GM12891 (cell line): ENCODE results near the gene LYPLAL1.

Source experiments
- DNase-seq: peaks from one replicate; pipeline ENCODE4 v3.0.0; 2011; ENCODE audit warnings: low spot score; ENCODE audit not compliant: insufficient read length
- FAIRE-seq: peaks from 2 replicates; lab custom pipeline; 2011; peaks lifted over from hg19 to GRCh38; lab: Jason Lieb, UNC
- PAX5 ChIP-seq: IDR thresholded peaks from 2 replicates; pipeline ENCODE4 v1.6.1; 2011; ENCODE audit warnings: low read length, moderate library complexity, mild to moderate bottlenecking; ENCODE audit not compliant: insufficient read depth, severe bottlenecking
- POLR2A ChIP-seq: IDR thresholded peaks from 2 replicates; pipeline ENCODE4 v1.6.1; 2011; ENCODE audit warnings: low read depth, low read length, control low read depth
- POLR2AphosphoS5 ChIP-seq: IDR thresholded peaks from 2 replicates; pipeline ENCODE4 v1.6.1; 2011; ENCODE audit warnings: low read depth, low read length, control low read depth
- POU2F2 ChIP-seq: IDR thresholded peaks from 2 replicates; pipeline ENCODE4 v1.6.1; 2011; ENCODE audit warnings: low read depth, mild to moderate bottlenecking, control low read depth, low read length, moderate library complexity
- SPI1 ChIP-seq: IDR thresholded peaks from 2 replicates; pipeline ENCODE4 v1.6.1; 2011; ENCODE audit warnings: low read depth, low read length, control low read depth
- TAF1 ChIP-seq: IDR thresholded peaks from 2 replicates; pipeline ENCODE4 v1.6.1; 2011; ENCODE audit warnings: low read depth, low read length, control low read depth

Gene LYPLAL1

DNA sequence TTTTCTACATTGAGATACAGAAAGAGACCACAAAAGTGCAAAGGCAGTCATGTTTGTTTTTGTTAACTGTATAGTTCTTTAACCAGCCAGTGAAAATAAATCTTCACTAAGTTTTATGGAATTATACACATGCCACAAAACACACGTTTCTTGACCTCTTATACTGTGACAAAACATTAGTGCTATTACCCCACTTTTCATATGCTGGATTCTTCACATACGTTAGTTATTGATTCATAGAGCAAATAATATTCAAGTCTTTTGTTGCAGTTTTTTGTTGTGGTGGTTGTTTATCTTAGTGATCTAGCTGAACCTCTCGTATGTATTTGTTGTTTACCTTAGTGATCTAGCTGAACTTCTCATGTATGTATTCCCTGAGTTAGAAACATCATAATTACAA lies 28.0 kb downstream of the LYPLAL1 start:
- DNase-seq = no peak
- no peak for FAIRE-seq
- TF ChIP-seq POU2F2 = no peak
- TF ChIP-seq SPI1 = no peak
- TF ChIP-seq PAX5 = no peak
- TF ChIP-seq TAF1 = no peak
- TF ChIP-seq POLR2A = no peak
- TF ChIP-seq POLR2AphosphoS5 = no peak

DNA sequence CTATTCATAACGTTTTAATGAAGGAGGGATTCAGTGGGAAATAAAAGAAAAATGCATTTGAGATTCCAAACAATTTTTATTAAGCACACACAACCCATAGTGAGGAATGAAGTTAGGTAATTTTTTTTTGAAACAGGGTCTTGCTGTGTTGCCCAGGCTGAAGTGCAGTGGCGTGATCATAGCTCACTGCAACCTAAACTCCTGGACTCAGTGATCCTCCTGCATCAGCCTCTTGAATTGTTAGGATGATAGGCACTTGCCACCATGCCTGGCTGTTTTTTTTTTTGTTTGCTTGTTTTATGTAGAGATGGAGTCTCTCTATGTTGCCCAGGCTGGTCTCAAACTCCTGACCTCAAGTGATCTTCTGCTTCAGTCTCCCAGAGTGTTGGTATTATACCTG lies 28.9 kb downstream of the LYPLAL1 start:
- no peak for TF ChIP-seq TAF1
- TF ChIP-seq SPI1 = no peak
- no peak for TF ChIP-seq POU2F2
- no peak for TF ChIP-seq POLR2AphosphoS5
- no peak for FAIRE-seq
- no peak for DNase-seq

DNA sequence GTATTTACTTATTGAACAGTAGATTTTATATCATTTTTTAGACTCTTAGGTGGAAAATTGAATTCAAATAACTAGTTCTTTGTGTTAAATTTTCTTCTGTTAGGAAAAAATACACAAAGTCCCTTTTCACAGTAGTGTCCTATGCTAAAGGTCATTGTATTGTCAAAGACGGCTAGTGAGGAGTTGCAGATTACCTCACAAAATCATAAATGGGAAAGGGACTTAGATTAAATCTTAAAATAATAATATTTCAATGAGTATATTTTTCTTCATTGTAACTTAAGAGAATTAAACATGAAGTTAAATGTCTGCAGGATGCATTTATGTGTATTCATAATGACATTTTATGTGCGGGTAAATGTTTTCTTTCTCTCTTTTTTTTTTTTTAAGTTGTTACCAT lies 32.7 kb downstream of the LYPLAL1 start:
- TF ChIP-seq POLR2AphosphoS5 = no peak
- no peak for TF ChIP-seq POU2F2
- TF ChIP-seq PAX5 = no peak
- TF ChIP-seq POLR2A = no peak
- DNase-seq (no peak), FAIRE-seq (no peak)

DNA sequence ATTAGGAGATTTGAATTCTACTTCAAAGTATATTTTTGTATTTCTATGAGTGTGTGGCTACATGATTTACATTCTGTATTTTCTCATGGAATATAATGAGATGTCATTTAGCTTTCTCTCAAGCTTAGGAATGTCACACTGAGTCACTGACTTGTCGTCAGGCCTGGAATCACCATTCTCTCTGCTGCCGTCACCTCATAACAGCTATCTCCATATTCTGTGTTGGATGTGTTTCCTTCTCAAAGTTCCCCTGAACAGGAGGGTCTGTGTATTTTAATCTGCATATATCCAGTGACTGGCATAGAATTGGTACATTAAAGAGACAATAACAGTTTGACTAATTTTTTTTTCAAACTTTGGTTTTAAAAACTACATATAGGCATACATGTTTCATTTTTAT lies 35.9 kb downstream of the LYPLAL1 start:
- no peak for TF ChIP-seq POLR2AphosphoS5
- TF ChIP-seq SPI1 = no peak
- DNase-seq = no peak
- no peak for FAIRE-seq

DNA sequence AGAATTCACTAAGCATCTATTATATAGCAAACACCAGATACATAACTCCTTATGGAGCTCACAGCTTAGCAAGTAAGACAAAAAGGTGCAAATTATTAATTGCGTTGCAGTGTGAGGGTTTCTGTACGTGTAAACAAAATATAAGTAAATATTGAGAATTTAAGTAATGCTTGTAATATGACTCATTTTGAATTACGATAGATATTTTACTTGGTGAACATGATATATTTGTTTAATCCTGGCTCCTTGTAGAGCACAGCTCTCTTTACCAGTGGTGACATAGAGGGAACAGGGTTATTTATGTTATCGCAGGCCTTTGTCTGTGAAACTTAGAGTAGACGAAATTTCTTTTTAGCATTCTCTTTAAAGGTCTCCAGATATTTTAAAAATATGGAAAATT lies 36.4 kb downstream of the LYPLAL1 start:
- TF ChIP-seq POLR2AphosphoS5 (no peak), POLR2A (no peak), SPI1 (no peak), TAF1 (no peak), PAX5 (no peak), POU2F2 (no peak)
- FAIRE-seq (no peak), DNase-seq (no peak)

DNA sequence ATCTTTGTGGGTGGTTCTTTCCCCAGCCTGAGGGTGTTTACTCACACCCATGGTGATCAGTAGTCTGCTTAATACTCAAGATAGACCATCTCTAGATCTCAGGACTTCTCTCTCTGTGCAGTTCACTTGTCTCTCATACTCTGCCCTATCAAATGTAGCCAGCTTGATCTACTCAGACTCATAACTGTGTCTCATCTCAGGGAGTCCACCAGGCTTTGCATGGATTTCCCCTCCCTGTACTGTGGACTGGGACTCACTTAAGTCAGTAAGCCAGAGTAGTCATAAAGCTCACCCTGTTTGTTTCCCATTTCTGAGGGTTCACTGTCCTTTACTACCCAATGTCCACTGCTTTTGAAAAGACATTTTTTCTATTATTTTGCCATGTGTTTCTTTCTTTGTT lies 41.8 kb downstream of the LYPLAL1 start:
- DNase-seq = no peak
- TF ChIP-seq POLR2A = no peak
- no peak for TF ChIP-seq PAX5
- TF ChIP-seq SPI1 = no peak
- TF ChIP-seq POU2F2 = no peak
- no peak for TF ChIP-seq TAF1
- no peak for TF ChIP-seq POLR2AphosphoS5
- FAIRE-seq = no peak

DNA sequence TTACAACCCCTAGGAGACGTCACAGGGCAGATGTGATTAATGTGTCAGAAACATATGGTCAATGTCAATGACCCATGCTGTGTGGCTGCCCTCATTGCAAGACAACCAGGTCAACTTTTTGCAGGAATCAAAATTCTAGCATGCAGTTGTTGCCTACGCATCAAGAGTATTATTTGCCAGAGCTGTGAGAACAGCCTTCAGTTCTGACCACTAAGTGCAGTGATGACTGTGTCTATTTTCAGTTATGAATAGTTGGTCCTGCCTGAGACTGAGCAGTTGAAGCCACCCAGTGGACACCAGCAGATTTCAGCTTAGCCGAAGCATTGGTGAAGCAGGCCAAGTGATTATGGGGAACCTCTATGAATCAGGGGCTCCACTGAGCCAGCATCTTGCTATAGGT lies 47.3 kb downstream of the LYPLAL1 start:
- no peak for DNase-seq

DNA sequence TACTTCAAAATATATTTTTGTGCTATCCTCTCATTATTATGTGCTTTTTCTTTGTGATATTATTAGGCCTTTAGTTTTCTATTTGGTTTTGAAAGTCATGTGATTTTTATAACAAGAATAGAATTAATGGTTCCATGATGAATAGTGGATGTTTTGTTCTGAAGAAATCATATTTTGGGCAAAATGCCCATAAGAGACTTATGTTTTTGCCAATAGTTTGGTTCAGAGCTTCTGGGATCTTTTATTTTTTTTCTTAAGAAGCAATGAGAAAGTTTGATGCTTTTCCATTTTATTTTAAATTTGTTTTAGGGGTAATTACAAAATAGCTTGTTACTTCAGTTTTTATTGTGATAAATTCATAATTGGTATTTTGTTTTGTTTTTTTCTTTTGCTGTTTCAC lies 49.8 kb downstream of the LYPLAL1 start:
- no peak for TF ChIP-seq SPI1
- DNase-seq (no peak), FAIRE-seq (no peak)

More for the DNA sequence above, 47.3 kb downstream of the LYPLAL1 start:
- peak; percentile 51 for FAIRE-seq
- TF ChIP-seq POU2F2 (no peak), POLR2AphosphoS5 (no peak), TAF1 (no peak)

DNA sequence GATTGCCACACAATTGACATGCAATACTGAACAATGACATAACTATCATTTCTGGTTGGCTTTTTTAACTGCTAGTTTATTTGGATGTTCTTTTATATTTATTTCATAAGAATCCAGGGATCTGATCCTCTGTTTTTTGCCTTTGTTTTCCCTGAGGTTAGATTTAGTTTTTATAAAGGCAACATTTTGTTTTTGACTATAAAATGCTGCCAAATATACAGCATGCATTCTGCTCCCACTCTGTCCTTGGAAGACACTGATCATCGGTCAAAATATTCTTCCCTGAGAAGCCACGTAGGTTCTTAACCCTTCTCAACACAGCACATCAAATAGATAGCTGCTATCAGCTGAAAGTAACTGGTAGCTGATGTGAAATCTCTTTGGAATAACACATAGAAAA lies 52.5 kb downstream of the LYPLAL1 start:
- FAIRE-seq (no peak), DNase-seq (no peak)
- TF ChIP-seq TAF1 = no peak
- no peak for TF ChIP-seq PAX5
- TF ChIP-seq POLR2AphosphoS5 = no peak
- TF ChIP-seq SPI1 = no peak
- TF ChIP-seq POU2F2 = no peak
- no peak for TF ChIP-seq POLR2A

DNA sequence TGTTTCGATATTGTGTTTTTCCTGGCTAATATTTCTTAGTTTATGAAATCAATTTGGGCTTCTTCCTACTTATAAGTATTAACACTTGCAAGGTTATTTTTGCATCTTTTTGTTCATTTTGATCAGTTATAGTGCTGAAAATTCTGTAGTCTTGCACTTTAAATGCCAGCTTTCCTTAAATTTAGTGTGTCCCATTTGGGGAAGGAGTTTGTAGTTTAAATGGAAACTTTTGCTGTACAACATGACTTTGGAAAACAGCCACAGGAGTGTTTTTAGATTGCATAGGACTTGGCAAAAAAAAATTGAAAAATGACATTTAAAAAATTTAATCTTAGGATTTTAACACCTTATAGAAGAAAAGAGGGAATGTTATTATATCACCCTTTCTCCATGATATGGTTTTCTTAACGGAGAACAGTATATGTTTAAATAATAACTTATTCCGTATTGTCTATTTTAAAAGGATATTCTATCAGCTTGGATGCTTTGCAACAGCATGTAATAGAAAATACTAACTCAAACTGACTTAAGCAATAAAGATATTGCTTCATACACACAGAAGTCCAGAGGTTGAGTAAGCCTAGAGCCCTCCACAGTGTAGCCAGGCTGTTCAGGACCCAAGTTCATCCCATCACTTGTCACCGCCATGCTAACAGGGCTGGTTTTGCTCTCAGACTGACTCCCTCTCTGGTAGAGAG lies 53.8 kb downstream of the LYPLAL1 start:
- TF ChIP-seq POLR2AphosphoS5 = no peak
- TF ChIP-seq SPI1 = no peak
- no peak for TF ChIP-seq POU2F2
- TF ChIP-seq TAF1 = no peak
- TF ChIP-seq POLR2A = no peak
- no peak for TF ChIP-seq PAX5
- no peak for FAIRE-seq
- no peak for DNase-seq
